Vagina (tissue), 2 donors: ENCODE results near the gene MASTL.

Source experiments
- POLR2A ChIP-seq, 2 donors: fragments of 450-650 bp; IDR thresholded peaks; one replicate each; pipeline ENCODE4 v1.6.1; 2017; ENCODE audit warnings: antibody characterized with exemption in 2 of 2, mild to moderate bottlenecking in 2 of 2, moderate library complexity in 2 of 2
- POLR2AphosphoS5 ChIP-seq, 2 donors: sonication (generic); formaldehyde crosslinking; IDR thresholded peaks; one replicate each; pipeline ENCODE4 v1.9.0; 2017; ENCODE audit warnings: antibody characterized with exemption in 2 of 2, mild to moderate bottlenecking in 2 of 2, low read depth in 1 of 2; ENCODE audit not compliant: insufficient read depth in 1 of 2
- TF ChIP-seq, protein P1 (sequence below), 3 experiments: fragments of 450-650 bp in 2 of 3; fragments of 200-600 bp in 1 of 3; sonication (generic) in 1 of 3; IDR thresholded peaks; one replicate each; pipeline ENCODE4 v1.5.1; 2017 to 2019; ENCODE audit warnings: antibody characterized with exemption in 3 of 3, mild to moderate bottlenecking in 2 of 3, moderate library complexity in 2 of 3

DNA sequence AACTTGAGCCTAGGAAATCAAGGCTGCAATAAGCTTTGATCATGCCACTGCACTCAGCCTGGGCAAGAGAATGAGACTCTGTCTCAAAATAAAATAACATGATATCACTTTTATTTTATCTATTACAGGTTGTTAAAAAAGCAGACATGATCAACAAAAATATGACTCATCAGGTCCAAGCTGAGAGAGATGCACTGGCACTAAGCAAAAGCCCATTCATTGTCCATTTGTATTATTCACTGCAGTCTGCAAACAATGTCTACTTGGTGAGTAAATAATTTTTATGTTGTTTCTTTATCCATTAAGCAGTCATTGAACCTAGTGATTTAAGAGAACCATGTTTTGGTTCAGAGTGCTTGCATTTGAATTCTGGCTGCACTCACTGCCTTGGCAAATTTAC, 3.3 kb downstream of the MASTL start:
- TF ChIP-seq, protein P1, sequence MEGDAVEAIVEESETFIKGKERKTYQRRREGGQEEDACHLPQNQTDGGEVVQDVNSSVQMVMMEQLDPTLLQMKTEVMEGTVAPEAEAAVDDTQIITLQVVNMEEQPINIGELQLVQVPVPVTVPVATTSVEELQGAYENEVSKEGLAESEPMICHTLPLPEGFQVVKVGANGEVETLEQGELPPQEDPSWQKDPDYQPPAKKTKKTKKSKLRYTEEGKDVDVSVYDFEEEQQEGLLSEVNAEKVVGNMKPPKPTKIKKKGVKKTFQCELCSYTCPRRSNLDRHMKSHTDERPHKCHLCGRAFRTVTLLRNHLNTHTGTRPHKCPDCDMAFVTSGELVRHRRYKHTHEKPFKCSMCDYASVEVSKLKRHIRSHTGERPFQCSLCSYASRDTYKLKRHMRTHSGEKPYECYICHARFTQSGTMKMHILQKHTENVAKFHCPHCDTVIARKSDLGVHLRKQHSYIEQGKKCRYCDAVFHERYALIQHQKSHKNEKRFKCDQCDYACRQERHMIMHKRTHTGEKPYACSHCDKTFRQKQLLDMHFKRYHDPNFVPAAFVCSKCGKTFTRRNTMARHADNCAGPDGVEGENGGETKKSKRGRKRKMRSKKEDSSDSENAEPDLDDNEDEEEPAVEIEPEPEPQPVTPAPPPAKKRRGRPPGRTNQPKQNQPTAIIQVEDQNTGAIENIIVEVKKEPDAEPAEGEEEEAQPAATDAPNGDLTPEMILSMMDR (IDR thresholded peaks at IDR 0.05): no peak
- TF ChIP-seq POLR2A (IDR thresholded peaks at IDR 0.05) (no peak), POLR2AphosphoS5 (IDR thresholded peaks at IDR 0.05; ENCODE audit: insufficient read depth in 1 of 2, low read depth in 1 of 2) (no peak)
